OCI-LY1 (cell line): Measurements from ENCODE around the gene TET3.

Source experiments
- H2AFZ ChIP-seq: fragments of 200-600 bp; sonication (generic), shearing (Covaris generic); 2 replicates; pipeline ENCODE4 v1.6.0; 2014; ENCODE audit warnings: antibody characterized with exemption, mild to moderate bottlenecking, low read length
- H3F3A ChIP-seq: fragments of 200-600 bp; sonication (generic), shearing (Covaris generic); 2 replicates; pipeline ENCODE4 v1.6.0; 2014; ENCODE audit warnings: mild to moderate bottlenecking, antibody characterized with exemption, low read length, moderate library complexity; ENCODE audit not compliant: insufficient read depth
- H3K27ac ChIP-seq: fragments of 200-600 bp; sonication (generic); 2 replicates; pipeline ENCODE4 v1.5.1; 2014; ENCODE audit warnings: low read length, mixed run types, mild to moderate bottlenecking, low read depth; ENCODE audit not compliant: poor library complexity, severe bottlenecking
- H3K27me3 ChIP-seq: fragments of 200-600 bp; sonication (generic); 2 replicates; pipeline ENCODE4 v1.6.0; 2014; ENCODE audit warnings: antibody characterized with exemption, mild to moderate bottlenecking, low read length, moderate library complexity; ENCODE audit not compliant: insufficient read depth
- H3K36me3 ChIP-seq: fragments of 200-600 bp; sonication (generic); 2 replicates; pipeline ENCODE4 v1.6.1; 2014; ENCODE audit warnings: mild to moderate bottlenecking, antibody characterized with exemption, low read length, moderate library complexity, mixed read lengths; ENCODE audit not compliant: insufficient read depth
- H3K4me1 ChIP-seq: fragments of 200-600 bp; sonication (generic); 2 replicates; pipeline ENCODE4 v1.5.1; 2014; ENCODE audit warnings: mild to moderate bottlenecking, low read length, moderate library complexity; ENCODE audit not compliant: insufficient read depth, severe bottlenecking
- H3K4me2 ChIP-seq: fragments of 200-600 bp; sonication (generic), shearing (Covaris generic); 2 replicates; pipeline ENCODE4 v1.6.1; 2014; ENCODE audit warnings: low read length
- H3K4me3 ChIP-seq: fragments of 200-600 bp; sonication (generic); 2 replicates; pipeline ENCODE4 v1.5.1; 2014; ENCODE audit warnings: low read length, low read depth, mild to moderate bottlenecking, mixed read lengths; ENCODE audit not compliant: poor library complexity, severe bottlenecking
- H3K79me2 ChIP-seq: fragments of 200-600 bp; shearing (Covaris generic); 2 replicates; pipeline ENCODE4 v1.6.1; 2016; ENCODE audit warnings: mixed run types, low read length, mixed read lengths; ENCODE audit not compliant: insufficient read depth
- H3K9ac ChIP-seq: fragments of 200-600 bp; sonication (generic), shearing (Covaris generic); 2 replicates; pipeline ENCODE4 v1.6.1; 2014; ENCODE audit warnings: mild to moderate bottlenecking, low read length, mixed read lengths
- H3K9me2 ChIP-seq: fragments of 200-600 bp; sonication (generic), shearing (Covaris generic); 2 replicates; pipeline ENCODE4 v1.6.1; 2014; ENCODE audit warnings: low read depth, mild to moderate bottlenecking, low read length, mixed read lengths
- H3K9me3 ChIP-seq: fragments of 200-600 bp; shearing (Covaris generic); 2 replicates; pipeline ENCODE4 v1.6.1; 2014; ENCODE audit warnings: low read length, mixed read lengths
- H4K20me1 ChIP-seq: fragments of 200-600 bp; sonication (generic), shearing (Covaris generic); 2 replicates; pipeline ENCODE4 v1.6.0; 2016; ENCODE audit warnings: mild to moderate bottlenecking, low read length; ENCODE audit not compliant: insufficient read depth
- EZH2 ChIP-seq: fragments of 200-600 bp; sonication (generic), shearing (Covaris generic); IDR thresholded peaks from 2 replicates; pipeline ENCODE4 v1.8.0; 2017; ENCODE audit warnings: borderline replicate concordance, mixed run types, mild to moderate bottlenecking, antibody characterized with exemption, low read length, moderate library complexity, mixed read lengths
- TF ChIP-seq, protein P1 (sequence below): fragments of 200-600 bp; sonication (generic), shearing (Covaris generic); IDR thresholded peaks from 2 replicates; pipeline ENCODE4 v1.5.1; 2017; ENCODE audit warnings: mild to moderate bottlenecking, antibody characterized with exemption, low read length, moderate library complexity, mixed read lengths

TET3 gene

DNA sequence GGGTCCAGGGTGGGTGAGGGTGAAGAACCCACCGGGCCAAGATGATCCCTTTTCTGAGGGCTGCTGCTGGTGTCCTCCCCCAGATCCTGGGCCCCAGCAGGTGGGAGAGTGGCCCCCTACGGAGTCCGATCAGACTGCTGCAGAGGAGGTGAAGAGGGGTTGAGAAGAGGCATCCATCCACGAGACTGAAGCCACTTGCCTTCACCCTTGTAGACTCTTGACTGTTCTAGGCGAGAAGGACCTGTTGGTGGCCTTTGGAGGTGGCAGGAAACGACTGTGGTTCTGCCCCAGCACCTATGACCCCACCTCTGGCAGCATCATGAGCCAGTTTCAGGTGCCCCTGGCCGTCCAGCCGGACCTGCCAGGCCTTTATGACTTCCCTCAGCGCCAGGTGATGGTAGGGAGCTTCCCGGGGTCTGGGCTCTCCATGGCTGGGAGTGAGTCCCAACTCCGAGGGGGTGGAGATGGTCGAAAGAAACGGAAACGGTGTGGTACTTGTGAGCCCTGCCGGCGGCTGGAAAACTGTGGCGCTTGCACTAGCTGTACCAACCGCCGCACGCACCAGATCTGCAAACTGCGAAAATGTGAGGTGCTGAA is 1.5 kb downstream of the TET3 start:
- Histone ChIP-seq H3K9ac (peak overlapping the region; percentile 68), H4K20me1 (no peaks in the 10 kb centered on the region), H3K4me2 (peak overlapping the region; percentile 80), H3K4me3 (peak overlapping the region; percentile 67), H3K4me1 (peaks cover 57% of the 10 kb centered on the region), H3K9me3 (no peaks in the 10 kb centered on the region), H2AFZ (no peak overlapping the region), H3K9me2 (no peaks in the 10 kb centered on the region), H3F3A (peaks cover 6% of the 10 kb centered on the region), H3K79me2 (no peaks in the 10 kb centered on the region), H3K36me3 (peaks cover 41% of the 10 kb centered on the region), H3K27me3 (no peaks in the 10 kb centered on the region), H3K27ac (peak overlapping the region; percentile 21)
- TF ChIP-seq, protein P1, sequence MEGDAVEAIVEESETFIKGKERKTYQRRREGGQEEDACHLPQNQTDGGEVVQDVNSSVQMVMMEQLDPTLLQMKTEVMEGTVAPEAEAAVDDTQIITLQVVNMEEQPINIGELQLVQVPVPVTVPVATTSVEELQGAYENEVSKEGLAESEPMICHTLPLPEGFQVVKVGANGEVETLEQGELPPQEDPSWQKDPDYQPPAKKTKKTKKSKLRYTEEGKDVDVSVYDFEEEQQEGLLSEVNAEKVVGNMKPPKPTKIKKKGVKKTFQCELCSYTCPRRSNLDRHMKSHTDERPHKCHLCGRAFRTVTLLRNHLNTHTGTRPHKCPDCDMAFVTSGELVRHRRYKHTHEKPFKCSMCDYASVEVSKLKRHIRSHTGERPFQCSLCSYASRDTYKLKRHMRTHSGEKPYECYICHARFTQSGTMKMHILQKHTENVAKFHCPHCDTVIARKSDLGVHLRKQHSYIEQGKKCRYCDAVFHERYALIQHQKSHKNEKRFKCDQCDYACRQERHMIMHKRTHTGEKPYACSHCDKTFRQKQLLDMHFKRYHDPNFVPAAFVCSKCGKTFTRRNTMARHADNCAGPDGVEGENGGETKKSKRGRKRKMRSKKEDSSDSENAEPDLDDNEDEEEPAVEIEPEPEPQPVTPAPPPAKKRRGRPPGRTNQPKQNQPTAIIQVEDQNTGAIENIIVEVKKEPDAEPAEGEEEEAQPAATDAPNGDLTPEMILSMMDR = no peak
- no peak for TF ChIP-seq EZH2

DNA sequence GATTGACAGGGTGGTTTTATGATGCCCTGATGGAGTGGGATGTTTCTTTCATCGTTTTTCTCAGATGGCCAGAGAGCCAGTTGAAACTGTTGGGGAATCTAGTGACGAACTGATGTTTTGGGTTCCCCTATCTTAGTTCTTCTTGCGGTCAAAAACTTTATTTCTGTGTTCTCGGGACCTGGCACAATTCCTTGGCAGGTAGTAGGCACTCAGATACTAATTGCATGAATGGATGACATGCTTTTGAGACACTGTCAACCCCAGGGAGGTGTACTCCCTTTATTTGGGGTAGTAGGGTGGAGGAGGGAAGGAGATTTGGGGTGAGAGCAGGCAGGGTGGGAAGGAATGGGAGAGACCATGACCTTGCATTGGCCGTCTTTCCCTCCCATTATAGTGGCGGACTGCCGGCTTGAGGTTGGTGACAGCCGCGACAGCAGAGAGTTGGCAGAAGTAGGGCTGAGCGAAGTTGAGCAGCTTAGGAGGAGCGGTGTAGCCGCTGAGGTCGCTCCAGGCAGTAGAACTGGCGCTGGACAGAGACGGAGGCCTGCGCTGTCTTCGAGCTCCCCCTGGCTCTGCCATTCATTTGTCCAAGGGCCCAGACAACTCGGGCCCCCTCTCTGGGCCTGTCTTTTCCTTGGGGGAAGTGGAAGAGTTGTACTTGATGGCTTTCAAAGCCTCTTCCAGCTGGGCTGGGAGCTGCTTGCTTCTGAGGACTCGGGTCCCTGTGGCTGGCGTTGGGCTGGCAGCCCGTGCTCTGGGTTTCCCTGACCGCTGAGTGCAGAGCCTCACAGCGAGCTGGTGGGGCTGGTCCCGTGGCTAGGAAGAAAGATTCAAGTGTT is 2.6 kb downstream of the TET3 start:
- TF ChIP-seq EZH2 = no peak
- TF ChIP-seq, protein P1 = no peak
- Histone ChIP-seq H3K9me2 (no peaks in the 10 kb centered on the region), H3K27ac (no peak overlapping the region), H3K4me3 (peak overlapping the region; percentile 67), H3K27me3 (no peaks in the 10 kb centered on the region), H3K36me3 (peaks cover 53% of the 10 kb centered on the region), H3K9ac (no peak overlapping the region; the same call in 1 of the 2 replicates), H4K20me1 (no peaks in the 10 kb centered on the region), H3K4me2 (peak overlapping the region; percentile 80), H2AFZ (no peak overlapping the region), H3K9me3 (no peaks in the 10 kb centered on the region), H3F3A (peaks cover 6% of the 10 kb centered on the region), H3K79me2 (no peaks in the 10 kb centered on the region), H3K4me1 (peaks cover 51% of the 10 kb centered on the region)

DNA sequence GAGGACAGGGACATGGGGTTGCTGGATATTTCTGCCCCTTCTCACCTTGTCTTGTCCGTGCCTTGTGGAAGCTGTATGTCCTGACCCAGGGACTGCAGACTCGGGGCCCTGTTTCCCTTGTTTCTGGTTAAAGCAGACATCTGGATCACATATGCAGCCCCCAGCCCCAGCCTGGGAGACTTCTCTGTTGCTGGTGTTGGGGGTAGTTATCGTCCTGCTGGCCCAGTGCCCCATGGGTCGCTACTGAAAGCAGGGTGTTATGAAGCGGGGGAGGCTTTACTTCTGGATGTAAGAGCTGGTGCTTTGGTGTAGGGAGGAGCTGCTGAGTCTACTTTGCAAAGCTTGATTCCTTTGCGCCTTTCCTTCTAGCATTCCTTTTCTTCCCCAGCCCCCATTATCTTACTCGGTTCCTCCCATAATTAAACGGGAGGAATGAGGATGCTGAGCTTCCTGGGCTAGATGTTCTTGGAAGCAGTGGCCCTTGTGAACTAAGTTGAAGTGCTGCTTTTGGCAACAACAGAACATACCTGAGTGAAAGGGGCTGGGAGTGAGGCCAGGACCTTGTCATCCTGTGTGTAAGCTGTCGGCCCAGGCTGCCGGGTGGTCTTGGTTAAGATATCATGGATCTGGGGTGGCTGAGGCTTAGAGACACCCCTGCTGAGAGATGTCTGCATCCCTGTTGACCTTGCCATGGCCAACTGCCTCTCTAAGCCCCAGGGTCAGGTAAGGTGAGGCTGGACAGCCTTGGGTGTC is 3.4 kb downstream of the TET3 start:
- H4K20me1 ChIP-seq = no peaks in the 10 kb centered on the region

More for the DNA sequence above, 3.4 kb downstream of the TET3 start:
- Histone ChIP-seq H3K36me3 (peaks cover 58% of the 10 kb centered on the region), H3K4me2 (peak overlapping the region; percentile 80), H3K79me2 (no peaks in the 10 kb centered on the region), H3K9ac (no peak overlapping the region; the same call in 1 of the 2 replicates), H3K4me1 (peaks cover 51% of the 10 kb centered on the region), H3K9me2 (no peaks in the 10 kb centered on the region), H3K27me3 (no peaks in the 10 kb centered on the region), H3K4me3 (peak overlapping the region; percentile 67), H3F3A (no peaks in the 10 kb centered on the region; the same call in 1 of the 2 replicates), H3K9me3 (no peaks in the 10 kb centered on the region), H3K27ac (no peak overlapping the region), H2AFZ (no peak overlapping the region)
- TF ChIP-seq, protein P1 = no peak
- TF ChIP-seq EZH2 = no peak
